HAP-1 (cell line): ENCODE data around the gene CCDC17.
A peak's percentile ranks its signal among the peaks of the same experiment; 100 is the strongest.

Experiments
- DNase-seq, 2 experiments: peaks; one replicate each; pipeline ENCODE4 v3.0.0-alpha.2; 2016 to 2020; ENCODE audit warnings: low spot score in 2 of 2
- H3K27me3 ChIP-seq: fragments of 250-450 bp; sonication (Bioruptor Pico); 2 replicates; pipeline ENCODE4 v1.5.1; 2020; ENCODE audit warnings: low read depth, mild to moderate bottlenecking, moderate library complexity
- H3K36me3 ChIP-seq: fragments of 250-450 bp; sonication (Bioruptor Pico); replicated peaks from 2 replicates; pipeline ENCODE4 v1.5.1; 2020; ENCODE audit warnings: mild to moderate bottlenecking
- H3K4me1 ChIP-seq: fragments of 250-450 bp; sonication (Bioruptor Pico); 2 replicates; pipeline ENCODE4 v1.5.1; 2020; ENCODE audit warnings: mild to moderate bottlenecking
- H3K4me3 ChIP-seq: fragments of 250-450 bp; sonication (Bioruptor Pico); 2 replicates; pipeline ENCODE4 v1.5.1; 2020; ENCODE audit warnings: mild to moderate bottlenecking, moderate library complexity
- H3K9me3 ChIP-seq: fragments of 250-450 bp; sonication (Bioruptor Pico); 2 replicates; pipeline ENCODE4 v1.5.1; 2020; ENCODE audit warnings: mild to moderate bottlenecking, moderate library complexity
- in situ Hi-C: fragments of 300-500 bp; cut with MboI; formaldehyde crosslinking; loops from 3 replicates; pipeline ENCODE4 v1.14.3; 2020; ENCODE audit warnings: low sequenced_read_pairs, inconsistent platforms, mixed read lengths

Gene CCDC17

DNA sequence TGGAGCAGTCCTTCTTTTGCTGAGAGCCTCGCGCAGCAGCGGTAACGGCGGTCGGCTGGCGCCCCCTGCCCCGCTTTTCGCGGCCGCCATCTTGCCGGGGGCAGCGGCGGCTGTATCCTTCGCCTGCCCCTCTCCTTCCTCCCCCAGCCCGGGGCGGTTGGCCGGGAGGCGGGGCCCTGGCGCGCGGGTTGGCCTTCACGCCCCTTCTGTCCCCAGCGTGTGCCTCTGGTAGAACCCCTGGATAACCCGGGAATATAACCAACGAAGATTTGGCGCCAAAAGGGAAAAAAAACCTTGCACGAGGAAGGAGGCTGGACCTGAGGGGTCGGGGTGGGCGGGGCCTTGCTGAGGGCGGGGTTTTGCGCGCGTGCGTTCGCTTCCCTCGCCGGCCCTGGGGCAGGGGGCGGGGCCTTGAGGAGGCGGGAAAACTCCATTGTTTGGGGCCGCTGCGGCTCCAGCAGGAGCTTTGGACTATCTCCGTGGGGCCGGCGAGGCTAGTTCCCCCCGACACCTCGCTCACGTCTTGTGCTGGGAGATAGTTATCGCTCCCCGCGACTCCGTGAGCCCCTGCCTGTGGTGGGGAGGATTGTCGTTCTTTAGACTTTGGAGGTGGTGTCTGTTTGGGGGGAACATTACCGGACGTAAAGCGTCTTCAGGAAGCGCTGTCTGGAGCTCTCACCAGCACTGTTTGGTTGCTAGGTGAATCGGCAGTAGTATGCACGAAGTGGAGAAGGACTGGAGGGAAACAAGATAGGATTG lies 39.3 kb downstream of the CCDC17 start:
- Histone ChIP-seq H3K4me3 (peak overlapping the region; percentile 99), H3K4me1 (peaks cover 7% of the 10 kb centered on the region), H3K27me3 (no peaks in the 10 kb centered on the region), H3K36me3 (peaks cover 9% of the 10 kb centered on the region), H3K9me3 (no peaks in the 10 kb centered on the region)
- DNase-seq, result peak; percentile 89 to 95
- in situ Hi-C loops, result no loop called here

DNA sequence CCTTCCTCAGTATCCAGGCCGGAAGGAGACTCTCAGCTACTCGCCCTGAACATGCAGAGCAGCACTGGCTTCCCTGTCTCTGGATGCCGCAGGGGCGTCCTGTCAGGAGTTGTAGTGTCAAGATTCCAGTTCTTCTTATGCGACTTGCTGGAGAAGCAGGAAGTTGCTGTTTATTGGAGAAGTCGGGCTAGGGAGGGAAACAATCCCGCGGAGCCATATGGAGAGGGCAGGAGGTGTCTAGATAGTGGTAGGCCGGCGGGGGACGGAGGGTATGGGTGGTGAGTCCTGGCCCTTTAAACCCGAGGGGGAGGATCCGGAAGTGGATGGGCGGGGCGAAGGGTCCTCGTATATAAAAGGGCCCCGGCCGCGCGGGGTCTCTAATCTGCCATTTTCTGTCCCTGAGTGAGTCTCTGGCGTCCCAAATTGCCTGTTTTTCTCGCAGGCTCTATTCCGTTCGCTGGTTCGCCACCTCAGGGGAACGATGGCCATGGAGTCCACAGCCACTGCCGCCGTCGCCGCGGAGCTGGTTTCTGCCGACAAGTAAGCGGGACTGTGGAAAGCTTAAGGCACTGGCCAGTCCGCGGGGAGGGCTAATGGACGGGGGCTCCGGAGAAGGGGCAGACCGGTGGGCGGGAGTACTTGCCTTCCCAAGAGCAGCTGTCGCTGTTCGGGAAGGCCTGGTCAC lies 40.0 kb downstream of the CCDC17 start, which contains the start of gene NASP:
TSS of gene NASP (plus strand) at position 376 of the 685 bp plus-strand sequence. CDS start at position 482, 106 bp downstream.
- H3K4me3 ChIP-seq, result peak within 1 kb of the TSS; percentile 99
- in situ Hi-C loops, result no loop called here
- no peaks in the 10 kb centered on the region for H3K9me3 ChIP-seq
- peak; percentile 72 to 94 for DNase-seq
- H3K36me3 ChIP-seq, result peaks cover 6% of the 10 kb centered on the region
- H3K27me3 ChIP-seq, result no peaks in the 10 kb centered on the region
- H3K4me1 ChIP-seq, result peaks cover 13% of the 10 kb centered on the region

DNA sequence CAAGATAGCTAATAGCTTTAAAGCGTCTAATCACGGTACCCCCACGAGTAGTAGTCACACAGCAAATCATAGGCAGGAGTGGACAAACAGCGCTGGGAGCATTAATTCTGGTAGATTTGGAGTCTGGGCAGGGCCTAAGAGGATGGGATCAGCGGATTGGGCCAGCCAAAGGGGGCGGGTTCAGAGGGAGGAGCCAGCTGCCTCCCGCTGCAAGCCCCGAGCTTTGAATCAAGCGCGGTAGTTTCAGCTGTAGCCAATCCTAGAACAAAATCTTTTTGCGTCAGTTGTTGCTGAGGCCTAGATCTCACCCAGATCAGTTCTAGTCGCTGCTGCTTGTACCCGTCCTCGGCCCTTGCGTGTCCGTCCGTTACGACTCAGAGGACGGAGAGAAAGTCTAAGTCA lies 40.6 kb downstream of the CCDC17 start:
- in situ Hi-C loops, result no loop called here
- no peaks in the 10 kb centered on the region for H3K9me3 ChIP-seq
- no peaks in the 10 kb centered on the region for H3K27me3 ChIP-seq
- peak; percentile 97 for DNase-seq
- peak overlapping the region; percentile 99 for H3K4me3 ChIP-seq
- peaks cover 19% of the 10 kb centered on the region for H3K4me1 ChIP-seq
- peaks cover 4% of the 10 kb centered on the region; the same call in 1 of the 2 replicates for H3K36me3 ChIP-seq

DNA sequence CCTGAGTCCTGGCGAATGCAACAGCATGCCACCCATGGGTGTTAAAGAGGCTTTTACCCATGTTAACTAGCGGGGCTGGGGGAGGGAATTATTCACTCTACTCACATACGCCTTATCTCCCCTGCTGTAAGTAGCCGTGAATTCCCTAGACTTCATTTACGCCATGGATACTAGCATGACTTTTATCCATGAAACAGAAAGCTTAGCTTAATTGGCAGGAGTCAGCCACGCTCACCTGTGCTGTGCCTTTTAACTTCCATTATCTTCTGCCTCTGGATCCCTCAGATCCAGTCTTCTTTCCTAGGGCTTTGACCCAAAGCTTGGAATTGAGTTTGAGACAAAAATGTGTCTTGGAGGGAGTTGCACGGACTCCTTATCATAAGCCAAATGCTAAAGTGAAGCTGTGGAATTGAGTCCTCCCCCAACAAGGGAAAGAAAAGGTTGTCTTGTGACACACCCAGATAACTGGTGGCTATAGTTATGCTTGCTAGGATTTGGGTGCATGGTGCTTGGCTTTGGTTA lies 49.7 kb downstream of the CCDC17 start:
- peaks cover 19% of the 10 kb centered on the region for H3K36me3 ChIP-seq
- H3K4me1 ChIP-seq, result peaks cover 13% of the 10 kb centered on the region
- H3K9me3 ChIP-seq, result no peaks in the 10 kb centered on the region
- in situ Hi-C loops, result loop anchor here (10.0 kb wide), 1 partner anchor 559 kb away; the partner anchor contains the start of genes HECTD3 and UROD
- no peaks in the 10 kb centered on the region for H3K27me3 ChIP-seq
- no peak overlapping the region for H3K4me3 ChIP-seq
- no peak for DNase-seq

DNA sequence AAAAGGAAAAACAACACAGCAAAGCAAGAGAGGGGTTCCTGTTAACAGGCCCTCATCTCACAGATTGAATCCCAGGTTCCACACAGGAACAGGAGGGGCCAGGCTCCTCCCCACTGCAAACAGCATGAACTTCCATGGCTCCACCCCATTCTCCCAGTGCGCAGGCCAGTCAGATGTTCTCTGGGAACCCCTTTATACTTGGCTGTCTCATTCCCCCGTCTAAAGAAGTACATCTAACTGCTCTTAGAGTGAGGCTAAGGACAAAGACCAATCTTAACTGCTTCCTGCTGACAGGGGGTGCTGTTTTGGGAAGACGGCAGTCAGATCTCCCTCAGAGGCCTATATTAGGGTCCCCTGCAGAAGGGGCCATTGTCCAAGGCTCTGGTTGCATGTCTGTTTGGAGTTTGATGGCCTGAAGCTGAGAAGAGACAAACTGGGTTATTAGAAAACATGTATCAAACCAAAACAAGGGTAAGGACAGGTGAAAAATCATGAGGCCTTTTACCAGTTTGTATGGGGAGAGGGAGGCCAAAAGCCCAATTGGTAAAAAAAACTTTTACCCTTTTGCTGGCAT lies 50.5 kb downstream of the CCDC17 start:
- H3K4me3 ChIP-seq, result no peak overlapping the region
- peaks cover 5% of the 10 kb centered on the region; the same call in 1 of the 2 replicates for H3K4me1 ChIP-seq
- no peak for DNase-seq
- no peaks in the 10 kb centered on the region for H3K27me3 ChIP-seq
- H3K36me3 ChIP-seq, result peaks cover 27% of the 10 kb centered on the region
- in situ Hi-C loops, result loop anchor here (10.0 kb wide), 1 partner anchor 559 kb away; the partner anchor contains the start of genes HECTD3 and UROD
- H3K9me3 ChIP-seq, result no peaks in the 10 kb centered on the region

DNA sequence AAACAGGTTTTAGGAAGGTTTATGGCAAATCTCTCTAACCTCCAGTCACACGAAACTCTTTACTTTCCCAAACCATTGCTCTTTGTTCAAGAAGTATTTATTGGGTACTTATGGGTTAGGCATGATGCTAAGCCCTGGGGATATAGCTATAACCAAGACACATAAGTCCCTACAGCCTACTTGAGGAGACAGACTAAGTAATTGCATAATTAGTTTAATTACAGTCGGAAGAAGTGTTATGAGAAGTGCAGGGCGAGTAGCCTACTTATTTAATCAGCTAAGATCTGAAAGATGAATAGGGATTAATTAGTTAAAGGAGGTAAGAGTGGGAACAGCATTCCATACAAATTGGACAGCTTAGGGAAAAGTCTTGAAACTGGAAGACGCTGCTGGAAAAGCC lies 53.2 kb downstream of the CCDC17 start:
- peaks cover 48% of the 10 kb centered on the region for H3K36me3 ChIP-seq
- in situ Hi-C loops, result loop anchor here (10.0 kb wide), 1 partner anchor 556 kb away; the partner anchor contains the start of genes HECTD3 and UROD
- no peak for DNase-seq

More for the DNA sequence above, 53.2 kb downstream of the CCDC17 start:
- H3K27me3 ChIP-seq, result no peaks in the 10 kb centered on the region
- H3K9me3 ChIP-seq, result no peaks in the 10 kb centered on the region
- no peak overlapping the region for H3K4me3 ChIP-seq
- H3K4me1 ChIP-seq, result peaks cover 3% of the 10 kb centered on the region; the same call in 1 of the 2 replicates
